Type B pancreatic cell (in vitro differentiated cells): ENCODE measurements around the gene DMTF1. TPM values are rescaled to one million over a fixed set of nuclear protein-coding genes. Genes with fewer than 3 reads are reported as not detected.

Experiments used
- DNase-seq: peaks from one replicate; pipeline ENCODE4 v3.0.0; 2021; ENCODE audit warnings: mixed read lengths; ENCODE audit not compliant: unreplicated experiment; ENCODE audit errors: extremely low spot score
- H3K27ac Mint-ChIP-seq: 2 replicates; pipeline ENCODE4 v1.8.0; 2021; ENCODE audit warnings: mild to moderate bottlenecking, mixed read lengths
- H3K27me3 Mint-ChIP-seq: 2 replicates; pipeline ENCODE4 v1.8.0; 2021; ENCODE audit warnings: mixed read lengths
- H3K36me3 Mint-ChIP-seq: 2 replicates; pipeline ENCODE4 v1.8.0; 2021; ENCODE audit warnings: mixed read lengths
- H3K4me1 Mint-ChIP-seq: one replicate; pipeline ENCODE4 v1.8.0; 2021; ENCODE audit warnings: mixed read lengths; ENCODE audit not compliant: unreplicated experiment
- H3K4me3 Mint-ChIP-seq: 2 replicates; pipeline ENCODE4 v1.8.0; 2021; ENCODE audit warnings: mild to moderate bottlenecking, mixed read lengths
- H3K9me3 Mint-ChIP-seq: 2 replicates; pipeline ENCODE4 v1.8.0; 2021; ENCODE audit warnings: mixed read lengths
- total RNA-seq: library from RNA; stranded (reverse); gene quantifications from 2 replicates; pipeline ENCODE4 v1.2.1, GENCODE V29; 2021; ENCODE audit warnings: low replicate concordance
- TF ChIP-seq, protein P1 (sequence below): fragments of 200-600 bp; sonication (generic); conservative IDR thresholded peaks from 2 replicates; pipeline ENCODE4 v1.5.0; 2021; ENCODE audit warnings: antibody characterized with exemption, mild to moderate bottlenecking

The DMTF1 gene
- total RNA-seq, 1 donor from 2014 or later, result 103 TPM

DNA sequence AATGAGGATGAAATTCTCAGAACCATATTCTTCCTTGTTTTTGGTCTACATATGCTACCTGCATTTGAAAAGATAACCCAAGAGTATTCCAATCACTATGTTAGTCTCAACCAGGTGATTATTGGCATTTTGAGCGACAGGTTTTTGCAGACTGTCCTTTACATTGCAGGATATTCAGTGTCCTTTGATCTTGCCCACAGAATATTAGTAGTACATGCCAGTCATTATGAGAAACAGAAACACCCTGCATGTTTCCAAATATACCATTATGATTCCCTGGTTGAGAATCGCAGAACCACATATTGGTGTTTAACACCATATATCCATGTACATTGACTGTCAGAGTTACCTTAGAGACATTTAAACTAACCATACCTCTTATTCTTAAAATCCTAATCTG lies 36.7 kb downstream of the DMTF1 start:
- H3K27ac Mint-ChIP-seq, result no peak overlapping the region
- DNase-seq, result no peak
- peaks cover 48% of the 10 kb centered on the region for H3K36me3 Mint-ChIP-seq
- TF ChIP-seq, protein P1, sequence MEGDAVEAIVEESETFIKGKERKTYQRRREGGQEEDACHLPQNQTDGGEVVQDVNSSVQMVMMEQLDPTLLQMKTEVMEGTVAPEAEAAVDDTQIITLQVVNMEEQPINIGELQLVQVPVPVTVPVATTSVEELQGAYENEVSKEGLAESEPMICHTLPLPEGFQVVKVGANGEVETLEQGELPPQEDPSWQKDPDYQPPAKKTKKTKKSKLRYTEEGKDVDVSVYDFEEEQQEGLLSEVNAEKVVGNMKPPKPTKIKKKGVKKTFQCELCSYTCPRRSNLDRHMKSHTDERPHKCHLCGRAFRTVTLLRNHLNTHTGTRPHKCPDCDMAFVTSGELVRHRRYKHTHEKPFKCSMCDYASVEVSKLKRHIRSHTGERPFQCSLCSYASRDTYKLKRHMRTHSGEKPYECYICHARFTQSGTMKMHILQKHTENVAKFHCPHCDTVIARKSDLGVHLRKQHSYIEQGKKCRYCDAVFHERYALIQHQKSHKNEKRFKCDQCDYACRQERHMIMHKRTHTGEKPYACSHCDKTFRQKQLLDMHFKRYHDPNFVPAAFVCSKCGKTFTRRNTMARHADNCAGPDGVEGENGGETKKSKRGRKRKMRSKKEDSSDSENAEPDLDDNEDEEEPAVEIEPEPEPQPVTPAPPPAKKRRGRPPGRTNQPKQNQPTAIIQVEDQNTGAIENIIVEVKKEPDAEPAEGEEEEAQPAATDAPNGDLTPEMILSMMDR, result no peak
- H3K27me3 Mint-ChIP-seq, result no peaks in the 10 kb centered on the region
- H3K9me3 Mint-ChIP-seq, result no peaks in the 10 kb centered on the region
- H3K4me1 Mint-ChIP-seq, result no peaks in the 10 kb centered on the region
- no peak overlapping the region for H3K4me3 Mint-ChIP-seq

DNA sequence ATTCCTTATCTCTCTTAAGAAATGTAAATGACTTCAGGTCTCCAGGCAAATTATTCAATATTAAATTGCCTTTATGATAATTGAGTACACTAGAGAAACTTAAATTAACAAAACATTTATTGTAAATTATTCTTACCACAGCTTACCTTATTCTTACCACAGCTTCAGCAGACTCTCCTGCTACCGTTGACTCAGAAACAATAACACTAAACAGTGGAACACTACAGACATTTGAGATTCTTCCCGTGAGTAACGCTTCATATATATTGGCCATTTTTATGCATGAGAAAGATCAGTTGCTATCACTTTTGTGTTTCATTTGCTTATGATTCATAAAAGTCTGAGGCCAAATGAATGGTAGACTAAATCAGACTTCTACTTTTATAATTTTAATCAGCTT lies 38.5 kb downstream of the DMTF1 start:
- no peak overlapping the region for H3K27ac Mint-ChIP-seq
- DNase-seq, result no peak
- no peak overlapping the region for H3K4me3 Mint-ChIP-seq
- H3K27me3 Mint-ChIP-seq, result no peaks in the 10 kb centered on the region
- no peaks in the 10 kb centered on the region for H3K9me3 Mint-ChIP-seq
- TF ChIP-seq, protein P1, result no peak
- H3K4me1 Mint-ChIP-seq, result no peaks in the 10 kb centered on the region
- peaks cover 37% of the 10 kb centered on the region for H3K36me3 Mint-ChIP-seq

DNA sequence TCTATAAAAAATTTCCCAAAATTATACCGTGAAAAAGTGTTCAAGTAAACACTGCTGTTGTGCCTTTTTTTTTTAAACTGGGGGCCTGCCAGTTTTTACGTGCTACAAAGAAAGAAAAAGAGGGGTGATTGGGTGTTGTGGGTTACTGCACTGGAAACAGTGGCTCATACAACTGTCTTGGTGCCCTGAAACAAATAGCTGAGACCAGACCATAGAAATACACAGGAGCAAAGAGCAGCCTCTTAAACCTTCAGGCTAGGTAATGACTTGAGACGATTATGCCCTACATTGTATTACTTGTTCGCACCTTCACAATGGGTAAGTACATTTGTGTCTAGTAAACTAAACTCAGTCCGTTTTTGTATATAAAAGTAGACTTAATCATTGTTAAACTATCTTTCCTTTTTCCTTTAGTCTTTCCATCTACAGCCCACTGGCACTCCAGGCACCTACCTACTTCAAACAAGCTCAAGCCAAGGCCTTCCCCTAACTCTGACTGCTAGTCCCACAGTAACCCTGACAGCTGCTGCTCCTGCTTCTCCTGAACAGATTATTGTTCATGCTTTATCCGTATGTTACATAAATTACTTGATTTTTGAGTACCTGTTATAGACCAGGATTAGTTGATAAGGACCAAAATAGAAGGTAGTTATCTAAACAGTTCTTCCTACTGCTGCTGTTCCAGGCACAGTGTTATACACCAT lies 40.7 kb downstream of the DMTF1 start:
- TF ChIP-seq, protein P1, result no peak
- H3K4me3 Mint-ChIP-seq, result no peak overlapping the region
- no peaks in the 10 kb centered on the region for H3K4me1 Mint-ChIP-seq
- H3K27me3 Mint-ChIP-seq, result no peaks in the 10 kb centered on the region
- DNase-seq, result no peak
- H3K27ac Mint-ChIP-seq, result no peak overlapping the region
- H3K9me3 Mint-ChIP-seq, result no peaks in the 10 kb centered on the region
- H3K36me3 Mint-ChIP-seq, result peaks cover 38% of the 10 kb centered on the region

DNA sequence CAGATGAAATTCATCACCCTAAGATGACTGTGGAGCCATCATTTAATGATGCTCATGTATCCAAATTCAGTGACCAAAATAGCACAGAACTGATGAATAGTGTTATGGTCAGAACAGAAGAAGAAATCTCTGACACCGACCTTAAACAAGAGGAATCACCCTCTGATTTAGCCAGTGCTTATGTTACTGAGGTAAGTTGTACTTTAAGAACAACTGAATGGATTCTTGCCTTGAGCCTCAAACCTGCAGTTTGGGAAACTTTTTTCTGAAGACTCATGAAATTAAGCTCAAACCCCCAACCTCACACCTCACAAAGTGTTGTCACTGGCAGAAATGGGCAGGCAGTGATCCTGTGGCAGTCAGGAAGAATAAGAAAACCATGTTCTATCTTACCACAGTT lies 41.7 kb downstream of the DMTF1 start:
- Mint-ChIP-seq H3K27me3 (no peaks in the 10 kb centered on the region), H3K27ac (no peak overlapping the region), H3K9me3 (no peaks in the 10 kb centered on the region), H3K4me1 (no peaks in the 10 kb centered on the region), H3K4me3 (no peak overlapping the region), H3K36me3 (peaks cover 42% of the 10 kb centered on the region)
- TF ChIP-seq, protein P1, result no peak
- no peak for DNase-seq

DNA sequence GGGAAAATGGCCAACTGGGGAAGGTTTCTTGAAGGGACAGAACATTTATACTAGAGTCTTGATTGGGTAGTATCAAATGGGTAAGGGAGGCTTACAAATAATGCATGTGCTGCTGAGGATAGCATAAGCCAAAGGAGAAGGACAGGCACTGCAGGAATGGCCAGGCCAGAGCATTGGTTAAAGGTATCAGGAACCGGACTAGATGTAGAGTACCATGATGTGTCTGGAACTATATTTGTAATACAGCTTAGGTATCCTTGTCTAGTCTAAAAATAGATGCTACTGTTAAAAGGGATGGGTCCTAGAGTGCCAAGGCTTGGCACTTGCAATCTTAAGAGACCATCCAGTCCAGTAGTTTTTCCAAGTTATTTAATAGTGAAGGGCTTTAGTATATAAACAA lies 47.0 kb downstream of the DMTF1 start:
- H3K27ac Mint-ChIP-seq, result no peak overlapping the region
- peaks cover 59% of the 10 kb centered on the region for H3K36me3 Mint-ChIP-seq
- no peaks in the 10 kb centered on the region for H3K4me1 Mint-ChIP-seq
- H3K27me3 Mint-ChIP-seq, result no peaks in the 10 kb centered on the region
- TF ChIP-seq, protein P1, result no peak
- H3K4me3 Mint-ChIP-seq, result no peak overlapping the region
- H3K9me3 Mint-ChIP-seq, result peaks cover 11% of the 10 kb centered on the region
- no peak for DNase-seq
